GM18511 (cell line): ENCODE results near the gene OAF.
"Not testable (repeated sequence)": the region's sequence is repeated elsewhere in the genome, so short reads cannot be mapped to it uniquely, and the experiment has no call there.

Experiments
- ATAC-seq: cut with Tn5 transposase; IDR thresholded peaks from one replicate; pipeline ENCODE4 v1.9.1; 2021; ENCODE audit warnings: mild to moderate bottlenecking, moderate library complexity; ENCODE audit not compliant: unreplicated experiment

OAF gene

DNA sequence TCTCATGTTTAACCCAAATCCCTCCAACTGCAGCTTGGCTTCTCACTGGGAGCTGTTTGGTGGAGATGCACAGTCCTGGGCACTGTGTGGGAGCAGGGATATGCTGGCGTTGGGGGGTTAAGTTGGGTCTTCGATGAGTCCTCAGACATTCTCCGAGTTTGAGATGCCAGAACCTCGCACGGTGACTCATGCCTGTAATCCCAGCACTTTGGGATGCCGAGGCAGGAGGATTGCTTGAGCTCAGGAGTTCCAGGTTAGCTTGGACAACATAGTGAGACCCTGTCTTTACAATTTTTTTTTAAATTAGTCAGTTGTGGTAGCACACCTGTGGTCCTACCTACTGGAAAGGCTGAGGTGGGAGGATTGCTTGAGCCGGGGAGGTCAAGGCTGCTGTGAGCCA lies 49.8 kb downstream of the OAF start:
- no peak for ATAC-seq

GRCh38 chr11:120261321-120261720 lies 50.5 kb downstream of the OAF start:
- no peak for ATAC-seq

GRCh38 chr11:120261931-120262330 lies 51.1 kb downstream of the OAF start:
- no peak for ATAC-seq

- no peak for ATAC-seq
These were observed 56.5 kb downstream of the OAF start for GRCh38 chr11:120267319-120267718.

DNA sequence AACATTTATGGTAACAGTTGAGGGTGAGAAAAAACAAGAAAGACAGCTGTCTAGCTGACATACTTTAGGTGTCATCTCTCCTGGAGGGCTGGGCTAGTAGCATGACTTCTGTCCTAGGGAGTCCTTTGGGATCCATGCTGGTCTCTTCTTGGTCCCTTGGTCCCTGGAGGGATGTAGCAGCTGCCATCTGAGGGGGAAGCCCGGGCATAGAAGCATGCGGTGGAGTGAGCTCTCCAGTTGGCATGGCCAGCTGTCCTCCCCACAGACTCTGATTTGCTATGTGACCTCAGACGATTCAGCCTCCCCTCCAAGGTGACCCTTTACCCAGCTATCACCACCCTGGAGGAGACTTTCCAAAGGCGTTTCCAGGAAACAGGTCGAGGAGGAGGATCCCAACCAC lies 57.9 kb downstream of the OAF start:
- no peak for ATAC-seq

DNA sequence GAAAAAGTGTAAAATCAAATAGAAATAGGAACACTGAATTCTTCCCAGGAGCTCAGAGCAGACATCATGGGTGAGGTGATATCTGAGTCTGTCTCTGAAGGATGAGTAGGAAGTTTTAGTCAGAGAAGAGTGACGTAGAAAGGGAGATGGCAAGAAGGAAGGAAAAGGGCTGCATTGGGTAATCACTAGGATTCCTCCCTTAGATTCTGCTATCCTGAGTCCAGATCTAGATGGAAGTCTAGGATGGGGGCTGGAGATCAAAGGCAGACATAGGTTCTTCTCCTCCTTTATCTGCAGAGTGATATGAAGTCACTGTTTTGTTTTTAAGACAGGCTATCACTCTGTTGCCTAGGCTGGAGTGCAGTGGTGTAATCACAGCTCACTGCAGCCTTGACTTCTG lies 59.6 kb downstream of the OAF start:
- ATAC-seq, result no peak

- ATAC-seq, result no peak
These were observed 60.8 kb downstream of the OAF start for GRCh38 chr11:120271672-120272071.

GRCh38 chr11:120272303-120272702 lies 61.5 kb downstream of the OAF start:
- ATAC-seq, result no peak

DNA sequence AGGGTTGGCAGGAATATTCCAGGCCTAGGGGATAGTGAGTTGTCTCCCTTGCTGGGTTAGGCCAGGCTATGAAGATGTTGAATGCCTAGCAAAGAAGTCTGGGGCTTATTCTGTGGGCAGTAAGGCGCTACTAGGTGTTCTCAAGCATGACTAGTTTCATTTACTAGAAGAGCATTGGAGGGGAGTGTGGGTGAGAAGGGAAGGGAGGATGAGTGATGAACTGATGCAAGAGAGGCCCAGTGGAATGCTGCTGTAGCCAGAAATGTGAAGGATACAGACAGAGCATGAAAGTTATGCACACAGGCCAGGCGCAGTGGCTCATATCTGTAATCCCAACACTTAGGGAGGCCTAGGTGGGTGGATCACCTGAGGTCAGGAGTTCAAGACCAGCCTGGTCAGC lies 62.6 kb downstream of the OAF start:
- ATAC-seq, result no peak

DNA sequence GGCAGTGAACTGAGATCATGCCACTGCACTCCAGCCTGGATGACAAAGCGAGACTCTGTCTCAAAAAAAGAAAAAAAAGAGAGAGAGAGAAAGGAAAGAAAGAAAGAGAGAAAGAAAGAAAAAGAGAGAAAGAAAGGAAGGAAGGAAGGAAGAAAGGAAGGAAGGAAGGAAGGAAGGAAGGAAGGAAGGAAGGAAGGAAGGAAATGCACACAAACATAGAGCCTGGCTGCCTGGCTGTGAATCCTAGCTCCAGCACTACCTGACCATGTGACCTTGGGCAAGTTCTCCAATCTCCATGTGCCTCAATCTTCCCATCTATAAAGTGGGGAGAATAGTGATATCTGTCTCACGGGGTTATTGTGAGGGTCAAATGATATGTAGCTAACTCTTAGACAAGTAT lies 63.1 kb downstream of the OAF start:
- not testable (repeated sequence) for ATAC-seq

DNA sequence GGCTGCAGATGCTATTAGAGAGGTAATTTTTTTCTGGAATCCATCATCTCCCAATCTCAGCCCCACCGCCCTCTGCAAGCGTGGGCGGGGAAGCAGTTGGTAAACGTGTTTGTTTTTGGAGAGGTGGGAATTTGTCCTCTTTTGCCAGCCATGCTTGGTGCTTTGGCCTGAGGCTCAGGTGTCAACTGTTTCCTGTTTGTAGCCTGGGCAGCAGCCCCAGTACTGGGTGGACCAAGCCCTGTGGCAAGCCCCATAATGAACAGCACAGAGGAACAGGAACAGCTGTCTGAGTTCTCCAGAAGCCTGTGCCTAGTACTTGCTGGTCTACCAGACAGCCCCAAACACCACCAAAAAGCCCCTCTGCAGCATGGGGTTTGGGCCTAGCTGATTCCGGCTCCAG lies 68.7 kb downstream of the OAF start:
- no peak for ATAC-seq
